Measurements from ENCODE around the gene SNX12.
A peak's percentile ranks its signal among the peaks of the same experiment; 100 is the strongest.

SNX12 gene

GRCh38 chrX:71068044-71068918 is at the start of gene SNX12:
Gene SNX12, minus strand, starts transcription at chrX:71068334. Its CDS starts 28 bp downstream, at chrX:71068306.
- DNase-seq = peak; percentile 73

GRCh38 chrX:71117358-71117757 is 49.2 kb upstream of the SNX12 start:
- no peak for DNase-seq

- no peak for DNase-seq
These were observed 43.8 kb upstream of the SNX12 start for GRCh38 chrX:71111921-71112431.

- no peak for DNase-seq
These were observed 43.2 kb upstream of the SNX12 start, which contains the start of gene IL2RG for GRCh38 chrX:71111141-71111843. Gene IL2RG, minus strand, starts transcription at chrX:71111577. Its CDS starts 38 bp downstream, at chrX:71111539.

GRCh38 chrX:71109051-71109450 is 40.9 kb upstream of the SNX12 start:
- no peak for DNase-seq

GRCh38 chrX:71107762-71108360 is 39.7 kb upstream of the SNX12 start:
- DNase-seq = no peak

GRCh38 chrX:71107245-71107644 is 39.1 kb upstream of the SNX12 start:
- no peak for DNase-seq

GRCh38 chrX:71106427-71106826 is 38.3 kb upstream of the SNX12 start, which contains the start of gene CXorf65:
Gene CXorf65, minus strand, starts transcription at chrX:71106740. Its CDS starts 184 bp downstream, at chrX:71106556.
- DNase-seq = no peak

GRCh38 chrX:71105628-71106027 is 37.5 kb upstream of the SNX12 start:
- no peak for DNase-seq

- DNase-seq = no peak
These were observed 35.2 kb upstream of the SNX12 start for GRCh38 chrX:71103110-71103983.

GRCh38 chrX:71102292-71102691 is 34.2 kb upstream of the SNX12 start:
- DNase-seq = no peak

- DNase-seq = no peak
These were observed 32.7 kb upstream of the SNX12 start for GRCh38 chrX:71100581-71101505.

GRCh38 chrX:71099736-71100135 is 31.6 kb upstream of the SNX12 start:
- no peak for DNase-seq

- no peak for DNase-seq
These were observed 30.9 kb upstream of the SNX12 start for GRCh38 chrX:71098951-71099506.

GRCh38 chrX:71098302-71098701 is 30.2 kb upstream of the SNX12 start:
- DNase-seq = no peak

- DNase-seq = no peak
These were observed 28.6 kb upstream of the SNX12 start for GRCh38 chrX:71096760-71097032.

- no peak for DNase-seq
These were observed 28.0 kb upstream of the SNX12 start for GRCh38 chrX:71095981-71096759.

GRCh38 chrX:71095555-71095980 is 27.4 kb upstream of the SNX12 start, which contains the start of gene FOXO4:
Gene FOXO4, plus strand, starts transcription at chrX:71095851. Its CDS starts 678 bp downstream, at chrX:71096529.
- peak; percentile 16 for DNase-seq

GRCh38 chrX:71095033-71095432 is 26.9 kb upstream of the SNX12 start:
- no peak for DNase-seq

GRCh38 chrX:71091263-71091662 is 23.1 kb upstream of the SNX12 start:
- no peak for DNase-seq
